DMS114 treated with DMSO at 0.1 percent for 48 hours (cell line): ENCODE data around the gene B3GALT4.

ENCODE experiments used
- DNase-seq: peaks from one replicate; lab custom pipeline; 2025; ENCODE audit not compliant: unreplicated experiment; lab: John Stamatoyannopoulos, UW

Gene B3GALT4

DNA sequence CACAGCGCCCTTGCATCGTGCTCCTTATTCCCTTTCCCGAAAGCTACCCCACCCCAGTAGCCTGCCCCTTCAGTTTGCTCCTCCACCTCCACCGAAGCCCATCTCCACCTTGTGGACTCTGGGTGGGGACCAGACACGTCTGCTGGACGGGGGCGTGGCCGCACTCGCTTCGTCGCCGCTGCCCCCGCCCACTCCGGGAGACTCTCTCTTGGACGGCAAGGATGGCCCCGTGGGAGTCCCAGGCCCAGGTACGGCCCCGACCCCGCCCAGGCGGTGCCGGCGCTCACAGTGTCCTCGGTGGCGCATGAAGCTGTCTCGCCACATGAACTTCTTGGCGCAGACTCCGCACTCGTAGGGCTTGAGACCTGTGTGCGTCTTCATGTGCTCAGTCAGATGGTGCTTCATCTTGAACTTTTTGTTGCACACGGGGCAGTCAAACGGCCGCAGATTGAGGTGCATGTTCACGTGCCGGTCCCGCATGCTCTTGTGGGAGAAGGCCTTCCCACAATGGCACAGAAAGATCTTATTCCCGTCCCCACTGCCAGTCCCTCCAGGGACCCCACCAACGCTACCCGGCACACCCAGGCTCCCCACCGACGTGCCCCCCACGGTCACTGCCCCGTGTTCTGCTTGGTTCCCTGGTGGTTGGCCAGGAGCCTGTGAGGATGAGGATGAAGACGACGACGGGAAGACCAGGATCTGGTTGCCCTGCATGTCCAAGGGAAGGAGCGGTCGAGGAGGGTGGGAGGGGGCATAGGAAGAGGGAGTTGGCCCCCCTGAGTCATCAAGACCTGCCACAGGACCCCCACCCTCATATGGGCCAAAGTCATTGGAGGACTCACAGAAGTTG, 38.2 kb downstream of the B3GALT4 start:
- DNase-seq = peak; percentile 43

DNA sequence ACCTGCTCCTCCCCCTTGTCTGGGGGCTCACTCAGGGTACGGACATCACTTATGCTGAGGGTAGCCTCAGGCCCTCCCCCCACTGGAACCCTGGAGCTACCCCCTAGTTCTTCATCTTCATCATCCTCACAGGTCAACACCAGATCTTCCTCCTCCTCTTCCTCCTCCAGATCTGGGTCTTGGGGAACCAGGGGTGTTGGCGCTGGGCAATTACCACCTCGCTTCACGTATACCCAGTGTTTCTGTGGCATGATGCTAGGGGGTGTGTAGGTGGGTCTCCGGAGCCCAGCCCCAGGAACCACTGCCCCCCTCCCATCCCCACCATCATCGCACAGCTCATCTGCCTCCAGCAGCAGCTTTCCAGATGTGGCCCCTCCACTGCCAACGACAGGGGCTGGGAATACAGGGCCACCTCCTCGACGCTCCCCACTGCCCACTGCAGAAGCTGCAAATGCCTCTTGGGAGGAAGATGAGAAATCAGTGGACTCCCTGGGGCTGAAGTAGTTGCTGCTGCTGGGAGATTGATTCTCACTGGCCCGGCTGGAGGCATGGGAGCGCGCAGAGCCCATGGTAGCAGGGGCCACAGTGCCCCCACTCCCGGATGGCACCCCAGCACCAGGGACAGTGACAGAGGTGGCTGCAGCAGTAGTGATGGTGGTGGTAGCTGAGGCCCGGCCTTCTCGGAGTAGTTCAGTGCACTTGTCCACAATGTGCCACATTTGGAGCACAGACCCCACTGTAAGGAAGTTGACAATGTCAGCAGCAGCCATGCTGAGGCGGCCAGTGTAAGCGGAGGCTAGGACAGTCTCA, 39.1 kb downstream of the B3GALT4 start:
- DNase-seq = no peak

DNA sequence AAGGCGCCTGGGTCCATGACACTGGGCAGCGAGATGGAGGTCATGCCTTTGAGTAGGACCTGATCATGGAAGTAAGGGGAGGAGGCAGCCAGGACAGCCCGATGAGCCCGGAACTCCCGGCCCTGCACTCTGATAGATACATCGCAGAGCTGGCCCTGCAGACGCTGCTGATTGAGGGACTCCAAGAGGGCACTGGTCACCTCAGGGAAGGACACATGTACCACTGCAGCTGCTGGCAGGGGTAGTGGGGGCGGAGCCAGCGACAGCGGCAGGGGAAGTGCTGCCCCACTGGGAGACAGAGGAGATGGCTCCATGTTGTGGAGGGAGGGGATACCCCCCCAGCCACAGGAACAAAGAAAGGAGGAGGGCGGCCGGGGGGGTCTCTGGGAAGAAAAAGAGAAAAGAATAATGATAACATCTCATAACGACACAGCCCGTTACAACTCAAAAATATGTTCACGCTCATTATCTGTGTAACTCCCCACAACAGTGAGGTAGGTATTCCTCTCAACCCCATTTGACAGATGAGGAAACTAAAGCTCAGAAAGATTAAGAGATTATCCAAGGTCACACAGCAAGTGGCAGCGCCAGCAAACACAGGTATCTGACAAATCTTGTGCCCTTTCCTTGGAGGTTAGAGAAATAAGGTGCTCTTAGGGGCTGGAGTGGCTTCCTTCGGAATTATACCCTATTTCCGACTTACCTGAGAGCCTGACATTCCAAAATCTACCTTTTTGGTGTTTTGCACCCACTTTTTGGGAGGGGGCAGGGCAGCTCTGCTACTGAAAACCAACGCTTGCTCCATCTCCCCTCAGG, 39.9 kb downstream of the B3GALT4 start:
- DNase-seq = no peak

- DNase-seq = no peak
Measured at GRCh38 chr6:33317419-33317668, 40.4 kb downstream of the B3GALT4 start.

DNA sequence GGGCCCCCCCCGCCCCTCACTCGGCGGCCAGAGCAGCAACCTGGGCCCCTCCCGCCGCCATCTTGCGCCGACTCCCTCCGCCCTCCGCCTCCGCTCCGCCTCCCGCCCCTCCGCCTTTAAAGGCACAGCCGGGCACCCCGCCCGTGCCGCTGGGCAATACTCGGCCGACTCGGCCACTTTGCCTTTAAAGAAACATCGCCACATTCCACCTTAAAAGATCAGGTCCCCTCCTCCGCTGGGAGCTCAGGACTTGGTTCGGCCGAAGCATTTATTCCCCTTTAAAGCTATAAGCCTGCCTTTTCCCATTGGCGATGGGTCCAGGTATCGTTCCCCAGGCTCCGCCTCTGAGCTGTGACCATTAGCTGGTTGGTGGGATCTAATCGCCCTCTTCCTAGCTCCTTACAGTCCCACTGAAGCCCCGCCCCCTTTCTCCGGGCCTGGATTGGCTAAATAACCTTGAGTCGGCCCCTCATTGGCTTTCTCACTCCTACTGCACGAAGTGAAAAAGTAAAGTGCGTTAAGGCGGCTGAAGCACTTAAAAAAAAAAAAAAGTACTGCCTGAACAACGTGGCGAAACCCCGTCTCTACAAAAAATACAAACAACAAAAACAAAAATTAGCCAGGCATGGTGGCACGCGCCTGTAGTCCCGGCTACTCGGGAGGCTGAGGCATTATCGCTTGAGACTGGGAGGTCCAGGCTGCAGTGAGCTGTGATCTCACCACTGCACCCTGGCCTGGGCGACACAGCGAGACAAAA, 40.9 kb downstream of the B3GALT4 start, which contains the start of gene ZBTB22:
Gene ZBTB22 (minus strand): TSS at position 76 of the 757 bp plus-strand sequence. CDS start 828 bp downstream, outside the sequence.
- DNase-seq = peak; percentile 99

DNA sequence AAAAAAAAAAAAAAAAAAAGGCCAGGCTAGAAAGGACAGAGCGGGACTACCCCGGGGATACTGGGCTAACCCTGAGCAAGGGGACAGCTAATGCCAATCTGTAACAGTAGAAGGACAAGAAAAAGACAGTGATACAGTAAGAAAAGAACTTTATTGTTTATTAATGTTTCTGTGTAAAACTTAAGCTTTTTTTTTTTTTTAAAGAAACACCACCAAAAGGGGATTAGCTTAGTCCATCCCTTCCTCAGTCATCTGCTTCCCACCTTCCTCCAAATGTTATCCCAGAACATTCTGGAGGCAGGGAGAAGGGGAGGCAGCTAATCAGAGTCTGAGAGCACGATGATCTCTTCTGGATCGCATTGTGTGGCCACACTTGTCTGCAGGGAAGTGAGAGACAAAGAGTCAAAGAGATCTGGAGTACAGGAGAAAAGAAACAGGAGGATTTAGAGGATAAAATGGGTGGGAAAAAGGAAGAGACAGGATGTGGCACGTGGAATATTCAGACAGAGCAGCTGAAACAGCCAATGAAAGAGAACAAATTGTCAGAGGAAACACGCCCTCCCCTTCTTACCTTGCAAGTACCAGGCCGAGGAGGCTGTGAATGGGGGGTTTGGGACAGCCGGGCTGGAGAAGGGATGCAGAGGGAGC, 41.6 kb downstream of the B3GALT4 start:
- no peak for DNase-seq

- no peak for DNase-seq
Measured at GRCh38 chr6:33319939-33320314, 43.0 kb downstream of the B3GALT4 start.

- no peak for DNase-seq
Measured at GRCh38 chr6:33320315-33321181, 43.6 kb downstream of the B3GALT4 start.

DNA sequence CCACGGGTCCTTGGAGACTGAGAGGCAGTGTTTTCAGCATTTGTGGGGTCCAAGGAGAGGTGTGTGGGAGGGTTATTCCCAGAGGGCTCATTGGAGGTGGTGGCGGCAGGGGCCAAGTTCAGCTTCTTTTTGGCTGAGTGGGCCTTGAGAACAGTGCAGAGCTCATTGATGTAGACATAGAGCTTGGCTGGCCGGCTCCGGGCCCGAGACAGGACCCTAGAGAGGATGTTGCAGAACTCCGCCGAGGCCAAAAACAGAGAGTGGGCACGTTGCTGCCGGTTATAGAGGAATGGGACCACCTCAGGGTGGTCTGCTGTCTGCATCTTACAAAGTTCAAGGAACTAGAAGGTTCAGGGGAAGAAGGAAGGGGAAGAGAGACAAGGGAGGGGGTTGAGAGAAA, 44.3 kb downstream of the B3GALT4 start:
- DNase-seq = no peak

- no peak for DNase-seq
Measured at GRCh38 chr6:33323623-33323948, 46.7 kb downstream of the B3GALT4 start.

DNA sequence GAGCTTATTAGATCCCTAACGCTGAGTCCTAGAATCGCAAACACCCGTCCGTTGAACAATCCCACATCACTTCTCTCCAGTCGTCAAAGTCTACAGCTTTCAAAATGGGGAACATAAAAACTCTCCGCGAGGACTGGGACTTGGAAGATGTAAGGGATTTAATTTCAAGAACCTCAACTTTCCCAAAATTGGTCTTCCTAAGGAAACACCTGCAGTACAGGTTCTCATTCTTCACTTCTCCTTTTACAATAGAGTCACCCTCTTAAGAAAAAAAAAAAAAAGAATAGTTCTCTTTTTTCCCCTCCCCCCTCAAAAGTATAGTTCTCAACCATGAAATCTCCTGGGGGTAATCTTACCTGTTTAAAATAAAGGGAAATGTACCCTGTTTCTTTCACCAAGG, 47.2 kb downstream of the B3GALT4 start:
- DNase-seq = no peak
